AG04450 (cell line): ENCODE results near the gene TMX4. TPM values are rescaled to one million over a fixed set of nuclear protein-coding genes. Genes with fewer than 3 reads are reported as not detected.
A peak's percentile ranks its signal among the peaks of the same experiment; 100 is the strongest.

Experiments
- CTCF ChIA-PET: fragments of 300-600, 350-600 bp; formaldehyde crosslinking; extraction: SDS; loops from one replicate; lab custom pipeline; 2022; ENCODE audit warnings: antibody characterized with exemption, inconsistent platforms; lab: Charles Lee
- POLR2A ChIA-PET: fragments of 350-600 bp; formaldehyde crosslinking; extraction: SDS; loops from one replicate; lab custom pipeline; 2021; ENCODE audit warnings: antibody characterized with exemption, inconsistent platforms; lab: Yijun Ruan, JAX
- DNase-seq: peaks from one replicate; pipeline ENCODE4 v3.0.0-alpha.2; 2011; ENCODE audit warnings: low read depth, low spot score
- H3K27ac ChIP-seq: one replicate; pipeline ENCODE4 v1.5.1; 2012; ENCODE audit warnings: low read depth, low read length, control low read depth
- H3K27me3 ChIP-seq: one replicate; pipeline ENCODE4 v1.6.0; 2012; ENCODE audit warnings: low read length; ENCODE audit not compliant: control insufficient read depth, insufficient read depth
- H3K4me3 ChIP-seq: 2 replicates; pipeline ENCODE4 v1.5.1; 2011; ENCODE audit warnings: mild to moderate bottlenecking, low read depth, low read length, control low read depth
- H3K9me3 ChIP-seq: 2 replicates; pipeline ENCODE4 v1.5.1; 2012; ENCODE audit warnings: low read length; ENCODE audit not compliant: control insufficient read depth, insufficient read depth
- CTCF ChIP-seq: IDR thresholded peaks from 2 replicates; pipeline ENCODE4 v1.5.1; 2011; ENCODE audit warnings: low read depth, low read length, control low read depth, inconsistent platforms
- polyA plus RNA-seq: library from polyadenylated mRNA; depleted of rRNA; stranded (reverse); fragments of >200 nt; gene quantifications from 2 replicates; pipeline ENCODE4 v1.2.3, GENCODE V29; 2011

Gene TMX4
- polyA plus RNA-seq, 1 experiment = 15.6 TPM

GRCh38 chr20:7985916-7986315 lies 33.6 kb downstream of the TMX4 start:
- no peaks in the 10 kb centered on the region for H3K27me3 ChIP-seq
- POLR2A ChIA-PET = no interaction called here
- H3K4me3 ChIP-seq = no peak overlapping the region
- DNase-seq = no peak
- no peak overlapping the region for H3K27ac ChIP-seq
- CTCF ChIA-PET = no interaction called here
- no peaks in the 10 kb centered on the region for H3K9me3 ChIP-seq
- no peak for TF ChIP-seq CTCF

GRCh38 chr20:7984192-7984591 lies 35.4 kb downstream of the TMX4 start:
- Histone ChIP-seq H3K27me3 (no peaks in the 10 kb centered on the region), H3K9me3 (no peaks in the 10 kb centered on the region), H3K4me3 (no peak overlapping the region), H3K27ac (no peak overlapping the region)
- CTCF ChIA-PET = interaction anchor here (0.9 to 1.6 kb wide), 2 partner anchors 737 to 738 kb away, joined by 3 to 5 read pairs; no protein-coding TSS in a partner anchor
- POLR2A ChIA-PET = no interaction called here
- no peak for DNase-seq
- TF ChIP-seq CTCF = no peak

- no peak overlapping the region for H3K27ac ChIP-seq
- ChIA-PET POLR2A (no interaction called here), CTCF (interaction anchor here (0.6 to 4.7 kb wide), 5 partner anchors 17 to 741 kb away, joined by 3 to 113 read pairs (median 10); no protein-coding TSS in a partner anchor)
- no peak overlapping the region for H3K4me3 ChIP-seq
- H3K9me3 ChIP-seq = no peaks in the 10 kb centered on the region
- TF ChIP-seq CTCF = no peak
- no peak for DNase-seq
- H3K27me3 ChIP-seq = no peaks in the 10 kb centered on the region
Observed at GRCh38 chr20:7981374-7981773, 38.2 kb downstream of the TMX4 start.

GRCh38 chr20:7980332-7981046 lies 39.1 kb downstream of the TMX4 start:
- ChIA-PET POLR2A (no interaction called here), CTCF (interaction anchor here (0.6 to 4.7 kb wide), 22 partner anchors 9 to 742 kb away, joined by 3 to 113 read pairs (median 4); no protein-coding TSS in a partner anchor)
- DNase-seq = peak; percentile 24
- no peaks in the 10 kb centered on the region for H3K9me3 ChIP-seq
- no peak overlapping the region for H3K27ac ChIP-seq
- TF ChIP-seq CTCF = peak; percentile 71
- H3K4me3 ChIP-seq = no peak overlapping the region
- no peaks in the 10 kb centered on the region for H3K27me3 ChIP-seq

GRCh38 chr20:7977709-7978108 lies 41.9 kb downstream of the TMX4 start:
- H3K4me3 ChIP-seq = no peak overlapping the region
- ChIA-PET POLR2A (no interaction called here), CTCF (interaction anchor here (1.2 to 7.1 kb wide), 2 partner anchors 41 to 744 kb away, joined by 3 to 38 read pairs; no protein-coding TSS in a partner anchor)
- no peak for DNase-seq
- H3K27ac ChIP-seq = no peak overlapping the region
- no peak for TF ChIP-seq CTCF
- H3K27me3 ChIP-seq = no peaks in the 10 kb centered on the region
- no peaks in the 10 kb centered on the region for H3K9me3 ChIP-seq
